Measurements from ENCODE around the gene EREG.
"Not testable (repeated sequence)": the region's sequence is repeated elsewhere in the genome, so short reads cannot be mapped to it uniquely, and the experiment has no call there.

EREG gene

GRCh38 chr4:74330295-74330750, 34.6 kb upstream of the EREG start:
- peak; percentile 25 to 43 for DNase-seq
- TF ChIP-seq GATA1 (IDR thresholded peaks at IDR 0.05; ENCODE audit: low read depth, low read length), result no peak
- peak; percentile 53 for TF ChIP-seq POLR2A (IDR thresholded peaks at IDR 0.05; ENCODE audit: low read length)

- TF ChIP-seq GATA1 (IDR thresholded peaks at IDR 0.05; ENCODE audit: low read depth, low read length), result no peak
- TF ChIP-seq POLR2A (IDR thresholded peaks at IDR 0.05; ENCODE audit: low read length), result no peak
- DNase-seq, result no peak
Measured at GRCh38 chr4:74331252-74331651, 33.7 kb upstream of the EREG start.

GRCh38 chr4:74331944-74332343, 33.0 kb upstream of the EREG start:
- no peak for TF ChIP-seq GATA1 (IDR thresholded peaks at IDR 0.05; ENCODE audit: low read depth, low read length)
- no peak for TF ChIP-seq POLR2A (IDR thresholded peaks at IDR 0.05; ENCODE audit: low read length)
- no peak for DNase-seq

GRCh38 chr4:74334636-74335035, 30.3 kb upstream of the EREG start:
- no peak for DNase-seq
- TF ChIP-seq GATA1 (IDR thresholded peaks at IDR 0.05; ENCODE audit: low read depth, low read length), result no peak
- TF ChIP-seq POLR2A (IDR thresholded peaks at IDR 0.05; ENCODE audit: low read length), result no peak

GRCh38 chr4:74335341-74336021, 29.5 kb upstream of the EREG start:
- TF ChIP-seq GATA1 (IDR thresholded peaks at IDR 0.05; ENCODE audit: low read depth, low read length) (no peak), POLR2A (IDR thresholded peaks at IDR 0.05; ENCODE audit: low read length) (no peak)
- no peak for DNase-seq

- DNase-seq, result no peak
- TF ChIP-seq GATA1 (IDR thresholded peaks at IDR 0.05; ENCODE audit: low read depth, low read length) (no peak), POLR2A (IDR thresholded peaks at IDR 0.05; ENCODE audit: low read length) (no peak)
Measured at GRCh38 chr4:74338792-74339333, 26.1 kb upstream of the EREG start.

- no peak for TF ChIP-seq GATA1 (IDR thresholded peaks at IDR 0.05; ENCODE audit: low read depth, low read length)
- TF ChIP-seq POLR2A (IDR thresholded peaks at IDR 0.05; ENCODE audit: low read length), result no peak
- no peak for DNase-seq
Measured at GRCh38 chr4:74339501-74339900, 25.4 kb upstream of the EREG start.

- not testable (repeated sequence) for DNase-seq
Measured at GRCh38 chr4:74340421-74340820, 24.5 kb upstream of the EREG start.

- no peak for DNase-seq
- TF ChIP-seq GATA1 (IDR thresholded peaks at IDR 0.05; ENCODE audit: low read depth, low read length) (no peak), POLR2A (IDR thresholded peaks at IDR 0.05; ENCODE audit: low read length) (no peak)
Measured at GRCh38 chr4:74344031-74344430, 20.9 kb upstream of the EREG start.

GRCh38 chr4:74353858-74354257, 11.1 kb upstream of the EREG start:
- DNase-seq, result no peak
- TF ChIP-seq POLR2A (IDR thresholded peaks at IDR 0.05; ENCODE audit: low read length) (no peak), GATA1 (IDR thresholded peaks at IDR 0.05; ENCODE audit: low read depth, low read length) (no peak)

- TF ChIP-seq POLR2A (IDR thresholded peaks at IDR 0.05; ENCODE audit: low read length) (no peak), GATA1 (IDR thresholded peaks at IDR 0.05; ENCODE audit: low read depth, low read length) (no peak)
- no peak for DNase-seq
Measured at GRCh38 chr4:74357965-74358364, 7.0 kb upstream of the EREG start.

- no peak for TF ChIP-seq POLR2A (IDR thresholded peaks at IDR 0.05; ENCODE audit: low read length)
- TF ChIP-seq GATA1 (IDR thresholded peaks at IDR 0.05; ENCODE audit: low read depth, low read length), result no peak
- no peak for DNase-seq
Measured at GRCh38 chr4:74361671-74362070, 3.3 kb upstream of the EREG start.

GRCh38 chr4:74362347-74362746, 2.6 kb upstream of the EREG start:
- no peak for TF ChIP-seq GATA1 (IDR thresholded peaks at IDR 0.05; ENCODE audit: low read depth, low read length)
- no peak for TF ChIP-seq POLR2A (IDR thresholded peaks at IDR 0.05; ENCODE audit: low read length)
- DNase-seq, result no peak

GRCh38 chr4:74364256-74364651, 691 bp upstream of the EREG start:
- no peak for DNase-seq
- TF ChIP-seq GATA1 (IDR thresholded peaks at IDR 0.05; ENCODE audit: low read depth, low read length), result no peak
- TF ChIP-seq POLR2A (IDR thresholded peaks at IDR 0.05; ENCODE audit: low read length), result no peak

GRCh38 chr4:74365761-74366160, 816 bp downstream of the EREG start:
- TF ChIP-seq GATA1 (IDR thresholded peaks at IDR 0.05; ENCODE audit: low read depth, low read length) (no peak), POLR2A (IDR thresholded peaks at IDR 0.05; ENCODE audit: low read length) (no peak)
- DNase-seq, result no peak
